IMR-90 (cell line): ENCODE measurements around the gene NCOA5. TPM values are rescaled to one million over a fixed set of nuclear protein-coding genes. Genes with fewer than 3 reads are reported as not detected.

Experiments
- ATAC-seq: fragments of 200-7000 bp; cut with Tn5 transposase; 2 replicates; pipeline ENCODE4 v1.9.1; 2020; ENCODE audit warnings: low read depth, mild to moderate bottlenecking, moderate library complexity
- BruUV-seq: library from RNA; stranded (reverse); fragments of 400-500 nt; replicated peaks from 2 replicates; lab custom pipeline; 2021; lab: Mats Ljungman, UMichigan
- CTCF ChIA-PET: fragments of 300-600 bp; formaldehyde crosslinking; extraction: SDS; loops from one replicate; lab custom pipeline; 2021; ENCODE audit warnings: antibody characterized with exemption; lab: Yijun Ruan, JAX
- POLR2A ChIA-PET: fragments of 300-600 bp; sonication (Branson Sonifier 250); formaldehyde crosslinking; loops from one replicate; lab custom pipeline; 2022; ENCODE audit warnings: antibody characterized with exemption; ENCODE audit not compliant: unreplicated experiment; lab: Charles Lee
- DNase-seq: peaks from one replicate; pipeline ENCODE4 v3.0.0; 2013
- H2AFZ ChIP-seq: replicated peaks from 2 replicates; pipeline ENCODE3; 2013; ENCODE audit warnings: low read length, mild to moderate bottlenecking; ENCODE audit not compliant: poor library complexity
- H2AK5ac ChIP-seq: 2 replicates; pipeline ENCODE4 v1.6.1; 2013; ENCODE audit warnings: low read depth, low read length, inconsistent platforms
- H2AK9ac ChIP-seq: replicated peaks from 2 replicates; pipeline ENCODE3; 2013; ENCODE audit warnings: mild to moderate bottlenecking, low read depth, low read length, moderate library complexity; ENCODE audit not compliant: poor library complexity
- H2BK120ac ChIP-seq: 2 replicates; pipeline ENCODE4 v1.6.1; 2013; ENCODE audit warnings: low read depth, low read length, inconsistent platforms
- H2BK15ac ChIP-seq: 3 replicates; pipeline ENCODE4 v1.6.1; 2013; ENCODE audit warnings: low read depth, low read length, inconsistent platforms
- H2BK20ac ChIP-seq: 2 replicates; pipeline ENCODE4 v1.6.1; 2013; ENCODE audit warnings: low read depth, mild to moderate bottlenecking, inconsistent platforms, low read length, moderate library complexity
- H2BK5ac ChIP-seq: 2 replicates; pipeline ENCODE4 v1.6.1; 2013; ENCODE audit warnings: mild to moderate bottlenecking, low read depth, low read length, inconsistent platforms; ENCODE audit not compliant: poor library complexity, severe bottlenecking
- H3K14ac ChIP-seq: replicated peaks from 2 replicates; pipeline ENCODE4 v1.6.1; 2013; ENCODE audit warnings: low read depth, low read length, inconsistent platforms
- H3K18ac ChIP-seq: 2 replicates; pipeline ENCODE4 v1.6.1; 2013; ENCODE audit warnings: low read depth, low read length, control low read depth
- H3K23ac ChIP-seq: 2 replicates; pipeline ENCODE4 v1.6.1; 2013; ENCODE audit warnings: low read depth, low read length, inconsistent platforms
- H3K27ac ChIP-seq: 2 replicates; pipeline ENCODE4 v1.5.1; 2013; ENCODE audit warnings: mild to moderate bottlenecking, control low read depth, low read length; ENCODE audit not compliant: insufficient read depth
- H3K27me3 ChIP-seq: 2 replicates; pipeline ENCODE4 v1.6.1; 2013; ENCODE audit warnings: low read length; ENCODE audit not compliant: control insufficient read depth, insufficient read depth
- H3K36me3 ChIP-seq: 2 replicates; pipeline ENCODE4 v1.6.1; 2013; ENCODE audit warnings: low read length, mixed read lengths; ENCODE audit not compliant: control insufficient read depth, insufficient read depth
- H3K4ac ChIP-seq: 2 replicates; pipeline ENCODE4 v1.6.1; 2013; ENCODE audit warnings: low read depth, low read length, inconsistent platforms
- H3K4me1 ChIP-seq: 2 replicates; pipeline ENCODE4 v1.6.1; 2013; ENCODE audit warnings: low read length, mixed read lengths; ENCODE audit not compliant: control insufficient read depth, insufficient read depth
- H3K4me2 ChIP-seq: 2 replicates; pipeline ENCODE4 v1.6.1; 2013; ENCODE audit warnings: low read depth, mild to moderate bottlenecking, control low read depth, low read length, moderate library complexity
- H3K4me3 ChIP-seq: 2 replicates; pipeline ENCODE4 v1.5.1; 2013; ENCODE audit warnings: low read depth, mild to moderate bottlenecking, control low read depth, low read length, moderate library complexity; ENCODE audit not compliant: insufficient read depth
- H3K56ac ChIP-seq: 2 replicates; pipeline ENCODE4 v1.6.1; 2013; ENCODE audit warnings: low read length, inconsistent platforms; ENCODE audit not compliant: insufficient read depth; ENCODE audit errors: extremely low read depth
- H3K79me1 ChIP-seq, 2 experiments: 2 replicates each; pipeline ENCODE4 v1.6.1; 2013; ENCODE audit warnings: low read length in 2 of 2, inconsistent platforms in 1 of 2, low read depth in 1 of 2
- H3K9ac ChIP-seq: 2 replicates; pipeline ENCODE4 v1.6.1; 2013; ENCODE audit warnings: low read depth, low read length, control low read depth
- H3K9me1 ChIP-seq: 2 replicates; pipeline ENCODE4 v1.6.1; 2013; ENCODE audit warnings: low read length, inconsistent platforms; ENCODE audit not compliant: insufficient read depth
- H3K9me3 ChIP-seq: 2 replicates; pipeline ENCODE4 v1.6.1; 2013; ENCODE audit warnings: low read length; ENCODE audit not compliant: control insufficient read depth, insufficient read depth
- H4K20me1 ChIP-seq: 2 replicates; pipeline ENCODE4 v1.6.1; 2013; ENCODE audit warnings: low read length, inconsistent platforms; ENCODE audit not compliant: insufficient read depth
- H4K5ac ChIP-seq: 2 replicates; pipeline ENCODE4 v1.6.1; 2013; ENCODE audit warnings: mild to moderate bottlenecking, low read depth, low read length, control low read depth
- H4K8ac ChIP-seq, 2 experiments: 2 replicates each; pipeline ENCODE4 v1.6.1; 2013; ENCODE audit warnings: low read depth in 2 of 2, low read length in 2 of 2, control low read depth in 1 of 2, inconsistent platforms in 1 of 2
- H4K91ac ChIP-seq: 2 replicates; pipeline ENCODE4 v1.6.1; 2013; ENCODE audit warnings: low read depth, low read length, inconsistent platforms; ENCODE audit not compliant: insufficient read depth
- CEBPB ChIP-seq: IDR thresholded peaks from 2 replicates; pipeline ENCODE4 v1.6.1; 2012; ENCODE audit warnings: low read depth, low read length, improper control_type of control experiment
- CTCF ChIP-seq: conservative IDR thresholded peaks from 2 replicates; pipeline ENCODE4 v1.5.1; 2012; ENCODE audit warnings: mild to moderate bottlenecking, low read depth, low read length, improper control_type of control experiment
- ELK1 ChIP-seq: fragments of 150-350 bp; IDR thresholded peaks from 2 replicates; pipeline ENCODE4 v1.6.1; 2016; ENCODE audit warnings: low read depth, mild to moderate bottlenecking, low read length, moderate library complexity, borderline replicate concordance
- FOS ChIP-seq: fragments of 150-350 bp; IDR thresholded peaks from 2 replicates; pipeline ENCODE4 v1.6.1; 2016; ENCODE audit warnings: low read depth, low read length
- MAFK ChIP-seq: IDR thresholded peaks from 2 replicates; pipeline ENCODE4 v1.6.1; 2012; ENCODE audit warnings: low read depth, low read length, improper control_type of control experiment
- MAZ ChIP-seq: IDR thresholded peaks from 2 replicates; pipeline ENCODE4 v1.6.1; 2012; ENCODE audit warnings: low read depth, mild to moderate bottlenecking, low read length, improper control_type of control experiment, moderate library complexity, borderline replicate concordance
- MXI1 ChIP-seq: IDR thresholded peaks from 2 replicates; pipeline ENCODE4 v1.6.1; 2012; ENCODE audit warnings: low read depth, mild to moderate bottlenecking, low read length, moderate library complexity, borderline replicate concordance
- RCOR1 ChIP-seq: IDR thresholded peaks from 2 replicates; pipeline ENCODE4 v1.6.1; 2012; ENCODE audit warnings: mild to moderate bottlenecking, low read length, improper control_type of control experiment; ENCODE audit not compliant: insufficient replicate concordance
- WGBS, 2 experiments: methylation state at CpG; one replicate each; pipeline versions ENCODE4 v1.1.5 to v1.1.7; 2013; ENCODE audit warnings: missing lambda C conversion rate in 2 of 2; ENCODE audit not compliant: insufficient read length in 1 of 2; ENCODE audit errors: extremely low coverage in 2 of 2; 5-methylcytosine and 5-hydroxymethylcytosine counted together
- dilution Hi-C: fragments of 300-500 bp; cut with HindIII; formaldehyde crosslinking; loops from one replicate; pipeline ENCODE4 v1.14.3; 2018; ENCODE audit warnings: low sequenced_read_pairs; ENCODE audit not compliant: unreplicated experiment
- in situ Hi-C: fragments of 300-500 bp; cut with MboI; formaldehyde crosslinking; loops from 3 replicates; pipeline ENCODE4 v1.14.3; 2019; ENCODE audit warnings: low sequenced_read_pairs, inconsistent platforms, mixed read lengths
- intact Hi-C: fragments of 100-400 bp; cut with micrococcal nuclease; formaldehyde crosslinking; loops from 2 replicates; pipeline ENCODE4 v1.10.0; 2022
- polyA plus RNA-seq, 3 experiments: library from polyadenylated mRNA; depleted of rRNA; stranded (reverse); fragments of >200 nt; gene quantifications; 2 replicates each; pipeline ENCODE4 v1.2.3, GENCODE V29; 2012; ENCODE audit warnings: low replicate concordance in 1 of 3
- total RNA-seq: library from RNA; depleted of rRNA; stranded (reverse); fragments of >200 nt; gene quantifications from 2 replicates; pipeline ENCODE4 v1.2.3, GENCODE V29; 2012

NCOA5 gene
- total and polyA plus RNA-seq, 2 of the 4 experiments (the other 2 are of a cell fraction) = 17.4 to 20.6 TPM

- BruUV-seq = no TSS peak
- peaks cover 37% of the 10 kb centered on the region for H3K27me3 ChIP-seq
- intact Hi-C loops (no loop called here), dilution Hi-C loops (no loop called here), in situ Hi-C loops (no loop called here)
- H4K20me1 ChIP-seq = no peaks in the 10 kb centered on the region
- H4K5ac ChIP-seq = no peak overlapping the region
- H3K9ac ChIP-seq = no peak overlapping the region
- no peak overlapping the region for H2BK5ac ChIP-seq
- no peak overlapping the region for H3K4me3 ChIP-seq
- no peak overlapping the region for H3K56ac ChIP-seq
- H2AK5ac ChIP-seq = no peak overlapping the region
- CTCF ChIA-PET = interaction anchor here (1.2 kb wide), 1 partner anchor 222 kb away, joined by 6 read pairs; no protein-coding TSS in a partner anchor
- H3K18ac ChIP-seq = no peak overlapping the region
- no peak overlapping the region for H4K8ac ChIP-seq
- no peak overlapping the region for H2BK120ac ChIP-seq
- no peaks in the 10 kb centered on the region for H3K9me1 ChIP-seq
- no peak for DNase-seq
- no peak overlapping the region for H2BK15ac ChIP-seq
- no peaks in the 10 kb centered on the region for H3K36me3 ChIP-seq
- H4K91ac ChIP-seq = no peak overlapping the region
- H3K4me2 ChIP-seq = no peak overlapping the region
- H3K14ac ChIP-seq = no peak overlapping the region
- H2BK20ac ChIP-seq = no peak overlapping the region
- no peaks in the 10 kb centered on the region for H3K4me1 ChIP-seq
- no peak for ATAC-seq
- no peak overlapping the region for H3K4ac ChIP-seq
- no peaks in the 10 kb centered on the region for H3K9me3 ChIP-seq
- WGBS, 2 experiments = no CpG with 5 or more reads among the region's 11 CpGs
- H2AFZ ChIP-seq = no peak overlapping the region
- POLR2A ChIA-PET = no interaction called here
- no peak overlapping the region for H2AK9ac ChIP-seq
- TF ChIP-seq MAFK (no peak), CTCF (no peak), MXI1 (no peak), RCOR1 (no peak), ELK1 (no peak), MAZ (no peak), FOS (no peak), CEBPB (no peak)
- H3K27ac ChIP-seq = no peak overlapping the region
- H3K79me1 ChIP-seq = no peaks in the 10 kb centered on the region
- no peak overlapping the region for H3K23ac ChIP-seq
Observed at GRCh38 chr20:46127396-46128010, 37.7 kb upstream of the NCOA5 start.
